DND-41 (cell line): ENCODE measurements around the gene ACAP3.

Experiments
- CTCF ChIP-seq: IDR thresholded peaks from 2 replicates; pipeline ENCODE4 v1.5.1; 2012; ENCODE audit warnings: borderline replicate concordance, low read length, moderate library complexity, mild to moderate bottlenecking; ENCODE audit not compliant: poor library complexity, severe bottlenecking; ENCODE audit errors: extremely low read depth
- EZH2 ChIP-seq: IDR thresholded peaks from 3 replicates; pipeline ENCODE4 v1.6.1; 2012; ENCODE audit warnings: borderline replicate concordance, low read depth, mild to moderate bottlenecking, moderate library complexity, low read length, inconsistent platforms; ENCODE audit not compliant: severe bottlenecking

GRCh38 chr1:1274931-1275431, 32.7 kb downstream of the ACAP3 start:
- TF ChIP-seq CTCF: no peak
- TF ChIP-seq EZH2: no peak
